Measurements from ENCODE around the gene ADAM33. TPM values are rescaled to one million over a fixed set of nuclear protein-coding genes. Genes with fewer than 3 reads are reported as not detected.

The ADAM33 gene
- polyA plus RNA-seq, 2 of the 4 experiments (the other 2 are of a cell fraction), result 0.08 to 0.14 TPM

- ATAC-seq (peak; percentile 62 to 69; a peak in 5 of 6 replicates), DNase-seq (ENCODE audit: low read depth in 1 of 2, low spot score in 1 of 2) (no peak), FAIRE-seq (no peak)
- 35% methylated on average over 5 of the region's 5 CpGs for WGBS (ENCODE audit: missing lambda C conversion rate)
- Histone ChIP-seq H3K4me2 (no peak overlapping the region), H3K4me3 (no peak overlapping the region), H3K27ac (no peak overlapping the region), H3K9me3 (no peaks in the 10 kb centered on the region), H3K4me1 (peaks cover 10% of the 10 kb centered on the region)
- POLR2A ChIA-PET, result no interaction called here
- CTCF ChIA-PET, result interaction anchor here (1.8 to 72.1 kb wide), 5 partner anchors 10 to 50 kb away, joined by 6 to 2233 read pairs (median 29); partner anchors contain the start of genes ADAM33, ADISSP, CENPB and GFRA4
- TF ChIP-seq HOXA7 (CRISPR knock-in tag; IDR thresholded peaks at IDR 0.05) (no peak), FOSB (CRISPR knock-in tag; IDR thresholded peaks at IDR 0.05) (no peak), NFE2L2 (conservative IDR thresholded peaks at IDR 0.05; ENCODE audit: low read length) (no peak), SREBF2 (IDR thresholded peaks at IDR 0.05) (no peak), ATOH8 (CRISPR knock-in tag; IDR thresholded peaks at IDR 0.05; ENCODE audit: low read depth) (no peak), RCOR1 (IDR thresholded peaks at IDR 0.05; ENCODE audit: low read depth, low read length) (no peak)
Observed at GRCh38 chr20:3728354-3728753, 46.5 kb upstream of the ADAM33 start.

- Histone ChIP-seq H3K4me1 (peaks cover 10% of the 10 kb centered on the region), H3K9me3 (no peaks in the 10 kb centered on the region), H3K4me3 (no peak overlapping the region), H3K4me2 (peak overlapping the region; percentile 44), H3K27ac (no peak overlapping the region)
- ATAC-seq (peak; percentile 37 to 41; a peak in 4 of 6 replicates), DNase-seq (ENCODE audit: low read depth in 1 of 2, low spot score in 1 of 2) (no peak), FAIRE-seq (peak; percentile 59)
- ChIA-PET POLR2A (interaction anchor here (0.9 kb wide), 2 partner anchors 17 to 40 kb away, joined by 3 read pairs; partner anchors contain the start of gene ADISSP), CTCF (interaction anchor here (0.6 to 72.1 kb wide), 8 partner anchors 8 to 150 kb away, joined by 3 to 2233 read pairs (median 12); partner anchors contain the start of genes ADAM33, ADISSP, CENPB and GFRA4)
- WGBS (ENCODE audit: missing lambda C conversion rate), result 32% methylated on average over 11 of the region's 11 CpGs
- TF ChIP-seq JUN (IDR thresholded peaks at IDR 0.05) (no peak), RFX5 (IDR thresholded peaks at IDR 0.05) (no peak), NPAS2 (CRISPR knock-in tag; IDR thresholded peaks at IDR 0.05; ENCODE audit: borderline replicate concordance) (no peak), CEBPB (IDR thresholded peaks at IDR 0.05) (no peak), CBX8 (IDR thresholded peaks at IDR 0.05) (no peak), MAFK (IDR thresholded peaks at IDR 0.05; ENCODE audit: partially characterized antibody) (peak; percentile 87), HOXA7 (CRISPR knock-in tag; IDR thresholded peaks at IDR 0.05) (no peak), USF2 (IDR thresholded peaks at IDR 0.05) (peak; percentile 38), REST (IDR thresholded peaks at IDR 0.05) (no peak), ZSCAN20 (CRISPR knock-in tag; IDR thresholded peaks at IDR 0.05) (no peak), EHMT2 (IDR thresholded peaks at IDR 0.05; ENCODE audit: low read depth) (no peak)
Observed at GRCh38 chr20:3727401-3728021, 45.7 kb upstream of the ADAM33 start.

GRCh38 chr20:3724356-3724755 lies 42.5 kb upstream of the ADAM33 start:
- DNase-seq (ENCODE audit: low read depth in 1 of 2, low spot score in 1 of 2) (no peak), FAIRE-seq (no peak), ATAC-seq (no peak)
- Histone ChIP-seq H3K9me3 (no peaks in the 10 kb centered on the region), H3K4me2 (no peak overlapping the region), H3K27ac (no peak overlapping the region), H3K4me1 (peaks cover 10% of the 10 kb centered on the region), H3K4me3 (no peak overlapping the region)
- ChIA-PET POLR2A (no interaction called here), CTCF (interaction anchor here (1.4 to 72.1 kb wide), 4 partner anchors 8 to 46 kb away, joined by 4 to 2233 read pairs (median 823); partner anchors contain the start of genes ADAM33, ADISSP, CENPB and GFRA4)
- WGBS (ENCODE audit: missing lambda C conversion rate), result 29% methylated on average over 4 of the region's 4 CpGs
- no peak for TF ChIP-seq NR3C1 (IDR thresholded peaks at IDR 0.05)
- TF ChIP-seq CBX8 (IDR thresholded peaks at IDR 0.05), result no peak
- no peak for TF ChIP-seq BCL3 (IDR thresholded peaks at IDR 0.05)
- no peak for TF ChIP-seq MYC (IDR thresholded peaks at IDR 0.05; ENCODE audit: borderline replicate concordance, low read length)
- no peak for TF ChIP-seq FOSL2 (IDR thresholded peaks at IDR 0.05)
- no peak for TF ChIP-seq FOSL2 (CRISPR knock-in tag; IDR thresholded peaks at IDR 0.05)
- no peak for TF ChIP-seq RAD21 (conservative IDR thresholded peaks at IDR 0.05 in 1 of 2, IDR thresholded peaks at IDR 0.05 in 1 of 2)
- no peak for TF ChIP-seq CBX2 (IDR thresholded peaks at IDR 0.05; ENCODE audit: borderline replicate concordance, low read depth)
- TF ChIP-seq MAZ (IDR thresholded peaks at IDR 0.05; ENCODE audit: borderline replicate concordance, low read depth, low read length), result no peak
- TF ChIP-seq EP300 (IDR thresholded peaks at IDR 0.05), result no peak
- no peak for TF ChIP-seq HOXA7 (CRISPR knock-in tag; IDR thresholded peaks at IDR 0.05)

Data from A549 (cell line).